ENCODE measurements around the gene TMEM184C.

TMEM184C gene

GRCh38 chr4:147707892-147708672 is 90.9 kb downstream of the TMEM184C start:
- Histone ChIP-seq H3K27me3 (no peaks in the 10 kb centered on the region), H3K27ac (no peak overlapping the region), H3K9me3 (no peaks in the 10 kb centered on the region), H3K4me1 (ENCODE audit: control insufficient read depth in 1 of 2, insufficient read depth in 1 of 2, low read depth in 1 of 2, low read length in 1 of 2) (no peaks in the 10 kb centered on the region), H3K36me3 (no peaks in the 10 kb centered on the region), H3K4me3 (ENCODE audit: low read depth in 1 of 2, low read length in 1 of 2) (no peak overlapping the region)
- TF ChIP-seq CTCF (IDR thresholded peaks at IDR 0.05) = peak; percentile 39

GRCh38 chr4:147709999-147710398 is 92.8 kb downstream of the TMEM184C start:
- no peaks in the 10 kb centered on the region for H3K36me3 ChIP-seq
- no peaks in the 10 kb centered on the region for H3K4me1 ChIP-seq (ENCODE audit: control insufficient read depth in 1 of 2, insufficient read depth in 1 of 2, low read depth in 1 of 2, low read length in 1 of 2)
- no peak overlapping the region for H3K4me3 ChIP-seq (ENCODE audit: low read depth in 1 of 2, low read length in 1 of 2)
- H3K9me3 ChIP-seq = no peaks in the 10 kb centered on the region
- no peak for TF ChIP-seq CTCF (IDR thresholded peaks at IDR 0.05)
- H3K27ac ChIP-seq = no peak overlapping the region
- no peaks in the 10 kb centered on the region for H3K27me3 ChIP-seq

- no peak overlapping the region for H3K4me3 ChIP-seq (ENCODE audit: low read depth in 1 of 2, low read length in 1 of 2)
- H3K36me3 ChIP-seq = no peaks in the 10 kb centered on the region
- no peaks in the 10 kb centered on the region for H3K9me3 ChIP-seq
- H3K27ac ChIP-seq = no peak overlapping the region
- H3K4me1 ChIP-seq (ENCODE audit: control insufficient read depth in 1 of 2, insufficient read depth in 1 of 2, low read depth in 1 of 2, low read length in 1 of 2) = no peaks in the 10 kb centered on the region
- no peak for TF ChIP-seq CTCF (IDR thresholded peaks at IDR 0.05)
- H3K27me3 ChIP-seq = no peaks in the 10 kb centered on the region
Measured at GRCh38 chr4:147714575-147715401, 97.6 kb downstream of the TMEM184C start.

- H3K9me3 ChIP-seq = no peaks in the 10 kb centered on the region
- no peaks in the 10 kb centered on the region for H3K27me3 ChIP-seq
- TF ChIP-seq CTCF (IDR thresholded peaks at IDR 0.05) = no peak
- H3K4me1 ChIP-seq (ENCODE audit: control insufficient read depth in 1 of 2, insufficient read depth in 1 of 2, low read depth in 1 of 2, low read length in 1 of 2) = no peaks in the 10 kb centered on the region
- H3K27ac ChIP-seq = no peak overlapping the region
- no peaks in the 10 kb centered on the region for H3K36me3 ChIP-seq
- no peak overlapping the region for H3K4me3 ChIP-seq (ENCODE audit: low read depth in 1 of 2, low read length in 1 of 2)
Measured at GRCh38 chr4:147717878-147718277, 100.7 kb downstream of the TMEM184C start.

Measured in neutrophil (primary cell).